Lower leg skin (tissue), 3 donors: ENCODE results near the gene CENPB.

Source experiments
- POLR2A ChIP-seq, 2 donors: fragments of 450-650 bp; IDR thresholded peaks; one replicate each; pipeline ENCODE4 v1.6.1; 2016 to 2017; ENCODE audit warnings: antibody characterized with exemption in 2 of 2, mild to moderate bottlenecking in 1 of 2, moderate library complexity in 1 of 2
- TF ChIP-seq, protein P1 (sequence below), 3 donors: fragments of 450-650 bp; IDR thresholded peaks; one replicate each; pipeline ENCODE4 v1.5.1; 2016; ENCODE audit warnings: antibody characterized with exemption in 3 of 3, mild to moderate bottlenecking in 3 of 3, moderate library complexity in 2 of 3

DNA sequence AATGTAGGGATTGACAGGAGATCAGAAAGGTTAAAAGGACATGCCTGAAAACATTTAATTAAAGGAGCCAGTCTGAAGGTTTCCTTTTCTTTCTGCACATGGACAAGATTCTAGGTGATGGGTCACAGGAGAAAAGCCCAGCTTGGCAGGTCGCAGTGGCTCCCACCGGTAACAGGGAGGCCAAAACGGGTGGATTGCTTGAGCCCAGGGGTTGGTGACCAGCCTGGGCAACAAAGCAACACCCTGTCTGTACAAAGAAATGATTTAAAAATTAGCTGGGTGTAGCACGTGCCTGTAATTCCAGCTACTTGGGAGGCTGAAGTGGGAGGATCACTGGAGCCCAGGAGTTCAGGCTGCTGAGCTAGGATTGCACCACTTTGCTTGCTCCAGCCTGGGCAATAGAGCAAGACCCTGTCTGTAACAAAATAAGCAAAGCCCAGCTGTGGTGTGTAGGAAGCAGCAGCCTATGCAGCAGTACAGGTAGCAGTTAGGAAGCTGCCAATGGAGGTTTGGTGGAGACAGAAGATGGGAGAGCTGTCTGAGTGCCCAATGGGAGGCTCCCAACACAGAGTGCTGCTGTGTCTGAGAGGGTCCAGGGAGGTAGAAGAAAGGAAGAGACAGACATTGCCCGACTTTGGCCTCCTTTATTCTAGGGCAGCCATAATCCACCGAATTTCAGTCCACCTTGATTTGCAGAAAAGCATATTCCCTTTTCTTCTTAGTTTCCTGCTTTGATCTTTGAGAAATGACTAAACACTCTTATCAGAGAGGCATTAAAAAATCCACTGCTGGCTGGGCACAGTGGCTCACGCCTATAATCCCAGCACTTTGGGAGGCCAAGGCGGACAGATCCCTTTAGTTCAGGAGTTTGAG lies 26.7 kb upstream of the CENPB start:
- TF ChIP-seq, protein P1, sequence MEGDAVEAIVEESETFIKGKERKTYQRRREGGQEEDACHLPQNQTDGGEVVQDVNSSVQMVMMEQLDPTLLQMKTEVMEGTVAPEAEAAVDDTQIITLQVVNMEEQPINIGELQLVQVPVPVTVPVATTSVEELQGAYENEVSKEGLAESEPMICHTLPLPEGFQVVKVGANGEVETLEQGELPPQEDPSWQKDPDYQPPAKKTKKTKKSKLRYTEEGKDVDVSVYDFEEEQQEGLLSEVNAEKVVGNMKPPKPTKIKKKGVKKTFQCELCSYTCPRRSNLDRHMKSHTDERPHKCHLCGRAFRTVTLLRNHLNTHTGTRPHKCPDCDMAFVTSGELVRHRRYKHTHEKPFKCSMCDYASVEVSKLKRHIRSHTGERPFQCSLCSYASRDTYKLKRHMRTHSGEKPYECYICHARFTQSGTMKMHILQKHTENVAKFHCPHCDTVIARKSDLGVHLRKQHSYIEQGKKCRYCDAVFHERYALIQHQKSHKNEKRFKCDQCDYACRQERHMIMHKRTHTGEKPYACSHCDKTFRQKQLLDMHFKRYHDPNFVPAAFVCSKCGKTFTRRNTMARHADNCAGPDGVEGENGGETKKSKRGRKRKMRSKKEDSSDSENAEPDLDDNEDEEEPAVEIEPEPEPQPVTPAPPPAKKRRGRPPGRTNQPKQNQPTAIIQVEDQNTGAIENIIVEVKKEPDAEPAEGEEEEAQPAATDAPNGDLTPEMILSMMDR (IDR thresholded peaks at IDR 0.05) = no peak
- TF ChIP-seq POLR2A (IDR thresholded peaks at IDR 0.05) = no peak
